ENCODE data around the gene VN1R5. TPM values are rescaled to one million over a fixed set of nuclear protein-coding genes. Genes with fewer than 3 reads are reported as not detected.

Gene VN1R5
- total and polyA plus RNA-seq, 11 donors: not detected

GRCh38 chr1:247295274-247295684 is 39.4 kb downstream of the VN1R5 start:
- Histone ChIP-seq H3K9me3 (no peaks in the 10 kb centered on the region), H3K27ac (no peak overlapping the region), H3K4me1 (no peaks in the 10 kb centered on the region), H3K36me3 (peaks cover 0 to 15% (median 12%) of the 10 kb centered on the region in 9 donors), H3K4me3 (no peak overlapping the region), H3K27me3 (peaks cover 0 to 8% (median 0%) of the 10 kb centered on the region in 9 donors)
- DNase-seq (no peak), ATAC-seq (no peak)
- TF ChIP-seq POLR2A (IDR thresholded peaks at IDR 0.05) (no peak), CTCF (IDR thresholded peaks at IDR 0.05) (no peak)
- intact Hi-C loops (cut with DNase I): no loop called here
- WGBS, 4 donors: 39 to 50% (median 46%) methylated on average over 6 of the region's 6 CpGs

GRCh38 chr1:247295746-247296145 is 39.9 kb downstream of the VN1R5 start:
- WGBS, 4 donors: 27 to 48% (median 33%) methylated on average over 5 of the region's 5 CpGs
- H3K4me3 ChIP-seq: no peak overlapping the region
- ATAC-seq (peak in 1 of 4 donors; percentile 33), DNase-seq (no peak)
- H3K4me1 ChIP-seq: no peaks in the 10 kb centered on the region
- H3K27me3 ChIP-seq: peaks cover 0 to 8% (median 0%) of the 10 kb centered on the region in 9 donors
- H3K9me3 ChIP-seq: no peaks in the 10 kb centered on the region
- intact Hi-C loops (cut with DNase I): no loop called here
- no peak overlapping the region for H3K27ac ChIP-seq
- H3K36me3 ChIP-seq: peaks cover 0 to 20% (median 16%) of the 10 kb centered on the region in 9 donors
- TF ChIP-seq CTCF (IDR thresholded peaks at IDR 0.05): no peak
- no peak for TF ChIP-seq POLR2A (IDR thresholded peaks at IDR 0.05)

DNA sequence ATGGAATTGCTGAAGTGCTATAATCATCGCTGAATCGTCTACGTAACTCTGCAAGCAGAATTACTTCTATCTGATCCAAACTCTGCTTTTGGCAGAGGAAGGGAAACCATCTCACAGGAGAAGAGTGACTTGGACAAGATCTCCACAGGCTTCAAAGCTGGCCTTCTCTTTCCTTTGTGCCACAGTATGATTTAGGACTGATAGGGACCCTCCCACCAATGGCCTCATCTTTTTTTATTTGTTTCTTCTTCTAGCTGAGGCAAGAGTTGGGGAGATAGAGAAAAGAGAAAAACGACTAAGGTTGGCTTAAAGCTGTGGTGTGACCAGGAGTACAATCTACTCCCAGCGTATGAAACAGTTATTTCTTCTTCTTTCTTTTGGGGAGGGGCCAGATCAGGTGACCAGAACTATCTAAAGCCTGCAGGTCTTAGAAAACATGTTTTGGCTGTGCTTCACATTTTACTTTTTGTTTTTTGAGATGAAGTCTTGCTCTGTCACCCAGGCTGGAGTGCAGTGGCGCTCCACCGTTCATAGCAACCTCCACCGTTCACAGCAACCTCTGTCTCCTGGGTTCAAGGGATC is 40.8 kb downstream of the VN1R5 start:
- intact Hi-C loops (cut with DNase I): no loop called here
- Histone ChIP-seq H3K36me3 (peaks cover 0 to 26% (median 23%) of the 10 kb centered on the region in 9 donors), H3K4me3 (no peak overlapping the region), H3K27me3 (peaks cover 0 to 4% (median 0%) of the 10 kb centered on the region in 9 donors), H3K9me3 (no peaks in the 10 kb centered on the region), H3K27ac (no peak overlapping the region), H3K4me1 (no peaks in the 10 kb centered on the region)
- DNase-seq (no peak), ATAC-seq (no peak)
- WGBS, 4 donors: 91 to 94% (median 93%) methylated on average over 8 of the region's 8 CpGs
- TF ChIP-seq POLR2A (IDR thresholded peaks at IDR 0.05): no peak
- no peak for TF ChIP-seq CTCF (IDR thresholded peaks at IDR 0.05)

- intact Hi-C loops (cut with DNase I): no loop called here
- ATAC-seq (no peak), DNase-seq (no peak)
- WGBS, 4 donors: 80 to 88% (median 81%) methylated on average over 9 of the region's 9 CpGs
- no peaks in the 10 kb centered on the region for H3K4me1 ChIP-seq
- no peak overlapping the region for H3K27ac ChIP-seq
- H3K27me3 ChIP-seq: no peaks in the 10 kb centered on the region
- H3K4me3 ChIP-seq: no peak overlapping the region
- H3K9me3 ChIP-seq: no peaks in the 10 kb centered on the region
- TF ChIP-seq CTCF (IDR thresholded peaks at IDR 0.05) (no peak), POLR2A (IDR thresholded peaks at IDR 0.05) (no peak)
- H3K36me3 ChIP-seq: peaks cover 0 to 32% (median 27%) of the 10 kb centered on the region in 9 donors
Observed at GRCh38 chr1:247297263-247298123, 41.6 kb downstream of the VN1R5 start.
